Natural killer cell (primary cell): ENCODE data around the gene METTL25B. TPM values are rescaled to one million over a fixed set of nuclear protein-coding genes. Genes with fewer than 3 reads are reported as not detected.

Experiments
- ATAC-seq, 3 donors: fragments of 150-1000 bp in 2 of 3; fragments of 200-7000 bp in 1 of 3; cut with Tn5 transposase; 1 replicate in 1 of 3; 2 replicates in 2 of 3; pipeline ENCODE4 v1.10.0; 2021; ENCODE audit warnings: mild to moderate bottlenecking in 2 of 3, moderate library complexity in 2 of 3
- DNase-seq, 2 donors: peaks; one replicate each; pipeline versions ENCODE4 v3.0.0 to v3.0.0-alpha.2; 2013 to 2021; ENCODE audit warnings: mixed read lengths in 1 of 2
- H3K27ac ChIP-seq: one replicate; pipeline ENCODE4 v1.5.1; 2013; ENCODE audit warnings: mild to moderate bottlenecking, low read length
- H3K27me3 ChIP-seq: one replicate; pipeline ENCODE4 v1.6.1; 2013; ENCODE audit warnings: low read length; ENCODE audit not compliant: control insufficient read depth, insufficient read depth
- H3K36me3 ChIP-seq: one replicate; pipeline ENCODE4 v1.6.1; 2013; ENCODE audit warnings: low read length; ENCODE audit not compliant: control insufficient read depth, insufficient read depth
- H3K4me1 ChIP-seq: one replicate; pipeline ENCODE4 v1.6.1; 2013; ENCODE audit warnings: low read length; ENCODE audit not compliant: control insufficient read depth, insufficient read depth
- H3K4me3 ChIP-seq: one replicate; pipeline ENCODE4 v1.5.1; 2013; ENCODE audit warnings: low read length
- H3K9me3 ChIP-seq: one replicate; pipeline ENCODE4 v1.6.1; 2013; ENCODE audit warnings: low read length; ENCODE audit not compliant: control insufficient read depth, insufficient read depth
- H3K27ac Mint-ChIP-seq, 2 donors: one replicate each; pipeline ENCODE4 v1.8.0; 2022; ENCODE audit warnings: mild to moderate bottlenecking in 2 of 2, mixed read lengths in 2 of 2, moderate library complexity in 1 of 2
- H3K27me3 Mint-ChIP-seq, 2 donors: one replicate each; pipeline ENCODE4 v1.8.0; 2022; ENCODE audit warnings: low read depth in 2 of 2, mixed read lengths in 2 of 2
- H3K36me3 Mint-ChIP-seq: one replicate; pipeline ENCODE4 v1.8.0; 2022; ENCODE audit warnings: mixed read lengths
- H3K4me1 Mint-ChIP-seq, 2 donors: one replicate each; pipeline ENCODE4 v1.8.0; 2022; ENCODE audit warnings: mixed read lengths in 2 of 2
- H3K4me3 Mint-ChIP-seq: one replicate; pipeline ENCODE4 v1.8.0; 2022; ENCODE audit warnings: mild to moderate bottlenecking, moderate library complexity, mixed read lengths
- H3K9me3 Mint-ChIP-seq, 2 donors: one replicate each; pipeline ENCODE4 v1.8.0; 2022; ENCODE audit warnings: mixed read lengths in 2 of 2
- WGBS: methylation state at CpG from one replicate; pipeline ENCODE4 v1.1.7; 2013; ENCODE audit warnings: missing lambda C conversion rate; ENCODE audit not compliant: insufficient coverage; 5-methylcytosine and 5-hydroxymethylcytosine counted together
- intact Hi-C: fragments of 100-400 bp; cut with micrococcal nuclease; formaldehyde crosslinking; loops from one replicate; pipeline ENCODE4 v1.14.2; 2022
- total RNA-seq, 4 donors: library from RNA; stranded (reverse); fragments of 120-200 nt in 1 of 4; gene quantifications; one replicate each; pipeline versions ENCODE4 v1.2.3 to v1.2.4, GENCODE V29; 2013 to 2022
- TF ChIP-seq, protein P1 (sequence below): fragments of 200-600 bp; IDR thresholded peaks from one replicate; pipeline ENCODE4 v1.8.0; 2022; ENCODE audit warnings: antibody characterized with exemption

The METTL25B gene
- total RNA-seq, result 10 to 100 TPM; 23.5 to 25.3 (median 23.8) TPM
- 25.9 TPM for total RNA-seq (2013)

DNA sequence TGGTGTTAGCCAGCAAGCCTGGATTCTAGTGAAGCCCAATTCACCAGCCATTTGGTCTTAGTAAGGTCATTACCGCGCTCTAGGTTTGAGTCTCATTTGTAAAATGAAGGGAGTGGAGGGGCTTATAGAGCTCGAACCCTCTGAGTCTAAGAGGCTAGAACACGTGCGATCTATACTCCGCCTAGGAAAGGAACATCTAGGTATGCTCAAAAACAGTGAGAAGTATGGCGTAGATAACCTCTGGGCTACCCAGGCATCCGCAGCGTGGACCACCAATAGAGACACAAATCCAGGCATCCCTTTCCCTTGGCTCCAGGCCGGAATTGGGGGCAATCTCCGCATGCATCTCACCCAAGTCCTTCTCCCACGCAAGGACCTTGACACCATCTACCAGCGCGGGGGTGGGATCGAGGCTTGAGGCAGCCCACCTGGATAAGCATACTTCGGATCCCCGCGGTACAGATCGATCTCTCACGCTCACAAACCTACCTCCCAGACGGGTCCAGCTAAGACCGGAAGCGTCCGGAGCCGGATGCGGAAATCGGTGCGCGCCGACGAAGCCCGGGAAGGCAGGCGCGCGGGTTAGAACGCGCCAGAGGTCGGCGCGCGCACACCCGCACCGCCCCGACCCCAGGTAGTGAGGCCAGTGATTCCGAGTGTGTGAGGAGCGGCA lies at the start of gene METTL25B:
Gene METTL25B, plus strand, starts transcription at position 544 of the 673 bp plus-strand sequence. CDS start 636 bp downstream, outside the sequence.
- DNase-seq (peak in 1 of 2 donors; percentile 84), ATAC-seq (peak; percentile 54 to 72 (median 62))
- H3K27me3 ChIP-seq, result no peaks in the 10 kb centered on the region
- WGBS, result under 1% methylated on average over 46 of the region's 46 CpGs
- Mint-ChIP-seq H3K36me3 (peaks cover 8% of the 10 kb centered on the region), H3K27ac (no peak within 1 kb of the TSS), H3K4me3 (peak within 1 kb of the TSS; percentile 98), H3K27me3 (no peaks in the 10 kb centered on the region), H3K9me3 (no peaks in the 10 kb centered on the region), H3K4me1 (peaks cover 22 to 31% of the 10 kb centered on the region in 2 donors)
- TF ChIP-seq, protein P1, sequence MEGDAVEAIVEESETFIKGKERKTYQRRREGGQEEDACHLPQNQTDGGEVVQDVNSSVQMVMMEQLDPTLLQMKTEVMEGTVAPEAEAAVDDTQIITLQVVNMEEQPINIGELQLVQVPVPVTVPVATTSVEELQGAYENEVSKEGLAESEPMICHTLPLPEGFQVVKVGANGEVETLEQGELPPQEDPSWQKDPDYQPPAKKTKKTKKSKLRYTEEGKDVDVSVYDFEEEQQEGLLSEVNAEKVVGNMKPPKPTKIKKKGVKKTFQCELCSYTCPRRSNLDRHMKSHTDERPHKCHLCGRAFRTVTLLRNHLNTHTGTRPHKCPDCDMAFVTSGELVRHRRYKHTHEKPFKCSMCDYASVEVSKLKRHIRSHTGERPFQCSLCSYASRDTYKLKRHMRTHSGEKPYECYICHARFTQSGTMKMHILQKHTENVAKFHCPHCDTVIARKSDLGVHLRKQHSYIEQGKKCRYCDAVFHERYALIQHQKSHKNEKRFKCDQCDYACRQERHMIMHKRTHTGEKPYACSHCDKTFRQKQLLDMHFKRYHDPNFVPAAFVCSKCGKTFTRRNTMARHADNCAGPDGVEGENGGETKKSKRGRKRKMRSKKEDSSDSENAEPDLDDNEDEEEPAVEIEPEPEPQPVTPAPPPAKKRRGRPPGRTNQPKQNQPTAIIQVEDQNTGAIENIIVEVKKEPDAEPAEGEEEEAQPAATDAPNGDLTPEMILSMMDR, result no peak
- H3K4me1 ChIP-seq, result peaks cover 45% of the 10 kb centered on the region
- intact Hi-C loops, result loop anchor here (1.0 to 5.0 kb wide), 4 partner anchors 13 to 446 kb away; partner anchors contain the start of genes MRPL24, NTRK1, PRCC and SMG5
- peak within 1 kb of the TSS; percentile 98 for H3K4me3 ChIP-seq
- H3K36me3 ChIP-seq, result peaks cover 22% of the 10 kb centered on the region
- no peaks in the 10 kb centered on the region for H3K9me3 ChIP-seq
- peak within 1 kb of the TSS; percentile 99 for H3K27ac ChIP-seq

DNA sequence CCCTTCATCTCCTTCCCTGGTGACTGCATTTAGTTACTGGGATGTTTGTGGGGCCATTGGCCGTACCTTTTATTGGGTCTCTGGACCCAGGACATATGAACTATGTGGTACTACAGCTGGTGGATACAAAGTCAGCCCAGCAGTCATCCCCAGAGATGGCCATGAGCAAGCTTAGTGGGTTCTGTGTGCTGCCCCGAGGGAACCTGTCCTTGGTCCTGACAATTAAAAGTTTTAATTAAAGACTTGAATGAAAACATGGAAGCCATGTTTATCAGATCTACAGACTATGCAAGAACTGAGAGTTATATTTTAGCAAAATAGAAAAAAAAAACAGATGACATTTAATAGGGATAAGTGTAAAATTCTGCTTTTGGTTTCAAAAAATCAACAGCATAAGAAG lies 48.2 kb upstream of the METTL25B start:
- Mint-ChIP-seq H3K27me3 (peaks cover 39 to 40% of the 10 kb centered on the region in 2 donors), H3K4me3 (no peak overlapping the region), H3K9me3 (no peaks in the 10 kb centered on the region), H3K27ac (no peak overlapping the region), H3K4me1 (peaks cover 5 to 17% of the 10 kb centered on the region in 2 donors), H3K36me3 (no peaks in the 10 kb centered on the region)
- TF ChIP-seq, protein P1, result no peak
- Histone ChIP-seq H3K27ac (no peak overlapping the region), H3K36me3 (no peaks in the 10 kb centered on the region), H3K4me3 (no peak overlapping the region), H3K4me1 (peaks cover 17% of the 10 kb centered on the region), H3K9me3 (no peaks in the 10 kb centered on the region), H3K27me3 (peaks cover 44% of the 10 kb centered on the region)
- ATAC-seq (no peak), DNase-seq (no peak)
- WGBS, result 51% methylated on average over 2 of the region's 2 CpGs
- intact Hi-C loops, result no loop called here

DNA sequence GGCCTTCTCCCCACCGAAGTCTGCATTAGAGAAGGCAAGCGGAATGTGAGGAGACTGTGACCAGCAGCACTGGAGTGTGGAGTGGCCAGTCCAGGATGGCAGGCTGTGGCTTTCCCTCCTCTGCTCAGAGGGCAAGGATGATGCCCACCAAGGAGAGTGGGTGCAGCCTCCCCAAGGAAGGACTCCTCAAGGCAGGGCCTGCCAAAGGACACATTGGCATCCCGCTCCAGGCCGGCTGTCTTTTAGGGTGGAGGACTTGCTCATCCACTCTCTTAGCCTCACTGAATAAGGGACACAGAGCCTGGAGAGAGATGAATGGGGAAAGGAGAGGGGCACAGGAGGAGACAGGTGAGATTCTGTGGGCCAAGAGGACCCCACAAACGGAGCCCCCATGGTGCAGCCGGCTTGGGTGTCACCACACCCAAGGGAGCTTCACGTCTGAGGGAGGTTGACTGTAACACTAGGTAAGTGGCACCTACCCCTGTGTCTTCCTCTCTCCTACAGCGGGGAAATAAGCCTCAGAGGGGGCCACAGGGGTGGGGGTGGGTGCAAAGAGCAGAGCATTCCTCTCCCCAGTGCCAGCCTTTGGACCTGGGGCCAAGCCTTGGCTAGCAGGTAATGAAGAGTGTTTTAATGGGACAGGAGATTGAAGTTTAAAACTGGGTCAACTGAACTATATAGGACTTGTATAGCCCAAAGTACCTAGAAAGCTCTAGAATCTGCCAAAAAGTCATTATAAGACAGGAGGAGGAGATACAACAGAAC lies 46.9 kb upstream of the METTL25B start:
- Mint-ChIP-seq H3K27me3 (peaks cover 39 to 40% of the 10 kb centered on the region in 2 donors), H3K27ac (no peak overlapping the region), H3K4me1 (peaks cover 5 to 17% of the 10 kb centered on the region in 2 donors), H3K4me3 (no peak overlapping the region), H3K9me3 (no peaks in the 10 kb centered on the region), H3K36me3 (no peaks in the 10 kb centered on the region)
- H3K27ac ChIP-seq, result no peak overlapping the region
- H3K27me3 ChIP-seq, result peaks cover 34% of the 10 kb centered on the region
- TF ChIP-seq, protein P1, result no peak
- ATAC-seq, result no peak
- no peak for DNase-seq
- H3K36me3 ChIP-seq, result no peaks in the 10 kb centered on the region
- intact Hi-C loops, result no loop called here
- H3K9me3 ChIP-seq, result no peaks in the 10 kb centered on the region
- WGBS, result 80% methylated on average over 7 of the region's 8 CpGs
- H3K4me1 ChIP-seq, result peaks cover 17% of the 10 kb centered on the region
- H3K4me3 ChIP-seq, result no peak overlapping the region
